Ishikawa (cell line): ENCODE results near the gene CHIT1.

Source experiments
- CEBPB ChIP-seq: IDR thresholded peaks from 2 replicates; pipeline ENCODE4 v1.6.1; 2012
- EP300 ChIP-seq: IDR thresholded peaks from 2 replicates; pipeline ENCODE4 v1.6.1; 2012; ENCODE audit warnings: borderline replicate concordance
- REST ChIP-seq: IDR thresholded peaks from 2 replicates; pipeline ENCODE4 v1.6.1; 2012; ENCODE audit warnings: low read depth, mild to moderate bottlenecking
- TCF12 ChIP-seq: IDR thresholded peaks from 2 replicates; pipeline ENCODE4 v1.6.1; 2012; ENCODE audit warnings: low read depth
- YY1 ChIP-seq: IDR thresholded peaks from 2 replicates; pipeline ENCODE4 v1.6.1; 2012; ENCODE audit warnings: low read depth
- TF ChIP-seq, protein P1 (sequence below): IDR thresholded peaks from 2 replicates; pipeline ENCODE4 v1.6.1; 2012
- TF ChIP-seq, protein P2 (sequence below): IDR thresholded peaks from 2 replicates; pipeline ENCODE4 v1.6.1; 2012

DNA sequence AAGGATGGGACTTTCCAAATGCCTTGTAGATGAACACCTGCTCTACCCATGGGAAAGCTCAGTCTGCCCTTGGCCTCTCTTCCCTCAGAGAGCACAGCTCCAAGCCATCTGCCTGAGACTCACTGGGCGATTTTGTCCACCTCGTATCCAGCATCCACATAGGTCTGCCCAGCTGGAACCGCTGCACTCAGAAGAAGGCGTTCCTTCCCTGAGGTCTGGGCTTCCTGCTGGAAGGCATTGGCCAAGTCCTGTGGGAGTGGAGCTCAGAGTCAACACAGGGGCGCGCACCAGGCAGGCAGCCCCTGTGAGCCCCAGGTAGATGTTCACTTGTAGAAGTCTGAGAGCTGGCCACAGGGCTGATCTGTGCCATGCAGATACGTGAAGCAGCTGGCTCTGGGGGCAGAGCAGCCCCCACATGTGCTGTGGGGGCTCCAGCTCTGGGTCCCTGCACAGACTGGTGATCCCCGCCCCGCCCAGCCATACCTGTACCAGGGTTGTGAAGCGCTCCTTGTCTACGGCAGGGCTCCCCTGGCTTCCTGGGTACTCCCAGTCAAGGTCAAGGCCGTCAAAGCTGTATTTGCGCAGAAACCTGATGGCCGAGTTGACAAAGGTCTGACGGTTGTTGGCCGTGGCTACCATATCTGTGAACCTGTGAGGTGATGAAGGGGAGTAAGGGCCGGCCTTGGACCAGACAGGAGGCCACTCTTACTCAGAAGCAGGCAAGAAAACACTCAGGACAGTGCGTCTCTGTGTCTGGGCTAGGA, 6.3 kb downstream of the CHIT1 start:
- TF ChIP-seq YY1 = no peak
- no peak for TF ChIP-seq EP300
- TF ChIP-seq, protein P1, sequence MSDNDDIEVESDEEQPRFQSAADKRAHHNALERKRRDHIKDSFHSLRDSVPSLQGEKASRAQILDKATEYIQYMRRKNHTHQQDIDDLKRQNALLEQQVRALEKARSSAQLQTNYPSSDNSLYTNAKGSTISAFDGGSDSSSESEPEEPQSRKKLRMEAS = no peak
- TF ChIP-seq CEBPB = no peak
- TF ChIP-seq, protein P2, sequence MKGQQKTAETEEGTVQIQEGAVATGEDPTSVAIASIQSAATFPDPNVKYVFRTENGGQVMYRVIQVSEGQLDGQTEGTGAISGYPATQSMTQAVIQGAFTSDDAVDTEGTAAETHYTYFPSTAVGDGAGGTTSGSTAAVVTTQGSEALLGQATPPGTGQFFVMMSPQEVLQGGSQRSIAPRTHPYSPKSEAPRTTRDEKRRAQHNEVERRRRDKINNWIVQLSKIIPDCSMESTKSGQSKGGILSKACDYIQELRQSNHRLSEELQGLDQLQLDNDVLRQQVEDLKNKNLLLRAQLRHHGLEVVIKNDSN = no peak
- TF ChIP-seq TCF12 = no peak
- no peak for TF ChIP-seq REST
